ENCODE measurements around the gene ZNF620. TPM values are rescaled to one million over a fixed set of nuclear protein-coding genes. Genes with fewer than 3 reads are reported as not detected.

ZNF620 gene
- total and polyA plus RNA-seq, 7 donors: 1.4 to 7.3 (median 2.1) TPM

GRCh38 chr3:40502034-40502433 is 3.8 kb upstream of the ZNF620 start:
- no peak for DNase-seq
- intact Hi-C loops (cut with DNase I): no loop called here
- Histone ChIP-seq H3K27ac (no peak overlapping the region), H3K4me3 (no peak overlapping the region), H3K36me3 (no peaks in the 10 kb centered on the region), H3K27me3 (no peaks in the 10 kb centered on the region), H3K4me1 (peaks cover 0 to 12% (median 4%) of the 10 kb centered on the region in 4 donors), H3K9me3 (no peaks in the 10 kb centered on the region)
- WGBS, 2 donors: 89 to 93% methylated on average over 2 of the region's 2 CpGs
- TF ChIP-seq POLR2AphosphoS5 (IDR thresholded peaks at IDR 0.05) (no peak), EP300 (IDR thresholded peaks at IDR 0.05) (no peak), POLR2A (IDR thresholded peaks at IDR 0.05) (no peak), CTCF (IDR thresholded peaks at IDR 0.05) (no peak)

- Histone ChIP-seq H3K27ac (peak overlapping the region in 2 of 4 donors; percentile 78 to 79), H3K4me3 (peak overlapping the region in 1 of 4 donors; percentile 65), H3K36me3 (no peaks in the 10 kb centered on the region), H3K4me1 (peaks cover 0 to 12% (median 4%) of the 10 kb centered on the region in 4 donors), H3K9me3 (no peaks in the 10 kb centered on the region), H3K27me3 (no peaks in the 10 kb centered on the region)
- no peak for DNase-seq
- WGBS, 2 donors: 44 to 67% methylated on average over 5 of the region's 5 CpGs
- intact Hi-C loops (cut with DNase I): loop anchor here (5.0 kb wide), 1 partner anchor 53 kb away; no protein-coding TSS in a partner anchor
- TF ChIP-seq POLR2A (IDR thresholded peaks at IDR 0.05): no peak
- peak in 2 of 4 donors; percentile 60 to 61 for TF ChIP-seq POLR2AphosphoS5 (IDR thresholded peaks at IDR 0.05)
These were observed 1.0 kb upstream of the ZNF620 start for GRCh38 chr3:40504636-40505430.

- TF ChIP-seq EP300 (IDR thresholded peaks at IDR 0.05) (no peak), POLR2AphosphoS5 (IDR thresholded peaks at IDR 0.05) (no peak), POLR2A (IDR thresholded peaks at IDR 0.05) (no peak), CTCF (IDR thresholded peaks at IDR 0.05) (no peak)
- Histone ChIP-seq H3K27ac (no peak overlapping the region), H3K36me3 (peaks cover 0 to 43% (median 5%) of the 10 kb centered on the region in 4 donors)
These were observed 5.3 kb downstream of the ZNF620 start for GRCh38 chr3:40511031-40511718.

GRCh38 chr3:40516201-40516600 is 10.4 kb downstream of the ZNF620 start:
- DNase-seq: no peak
- no peak overlapping the region for H3K27ac ChIP-seq
- TF ChIP-seq CTCF (IDR thresholded peaks at IDR 0.05) (no peak), POLR2A (IDR thresholded peaks at IDR 0.05) (no peak), POLR2AphosphoS5 (IDR thresholded peaks at IDR 0.05) (no peak), EP300 (IDR thresholded peaks at IDR 0.05) (no peak)
- H3K36me3 ChIP-seq: peaks cover 0 to 43% (median 7%) of the 10 kb centered on the region in 4 donors
- 94% methylated on average over 5 of the region's 5 CpGs for WGBS, 2 donors
- no peaks in the 10 kb centered on the region for H3K9me3 ChIP-seq
- H3K4me3 ChIP-seq: no peak overlapping the region
- H3K4me1 ChIP-seq: no peaks in the 10 kb centered on the region
- intact Hi-C loops (cut with DNase I): no loop called here
- H3K27me3 ChIP-seq: no peaks in the 10 kb centered on the region

More at GRCh38 chr3:40511031-40511718, 5.3 kb downstream of the ZNF620 start:
- Histone ChIP-seq H3K9me3 (no peaks in the 10 kb centered on the region), H3K4me3 (no peak overlapping the region), H3K4me1 (peaks cover 0 to 7% (median 3%) of the 10 kb centered on the region in 4 donors), H3K27me3 (no peaks in the 10 kb centered on the region)
- intact Hi-C loops (cut with DNase I): no loop called here
- DNase-seq: no peak
- 100% methylated on average over 1 of the region's 1 CpG for WGBS, 2 donors

GRCh38 chr3:40518067-40518466 is 12.2 kb downstream of the ZNF620 start:
- Histone ChIP-seq H3K4me1 (no peaks in the 10 kb centered on the region), H3K27me3 (no peaks in the 10 kb centered on the region), H3K9me3 (no peaks in the 10 kb centered on the region), H3K36me3 (peaks cover 0 to 26% (median 5%) of the 10 kb centered on the region in 4 donors), H3K27ac (no peak overlapping the region), H3K4me3 (no peak overlapping the region)
- intact Hi-C loops (cut with DNase I): no loop called here
- no peak for TF ChIP-seq EP300 (IDR thresholded peaks at IDR 0.05)
- TF ChIP-seq POLR2A (IDR thresholded peaks at IDR 0.05): no peak
- TF ChIP-seq CTCF (IDR thresholded peaks at IDR 0.05): no peak
- no peak for TF ChIP-seq POLR2AphosphoS5 (IDR thresholded peaks at IDR 0.05)
- no peak for DNase-seq
- 73 to 96% methylated on average over 1 of the region's 1 CpG for WGBS, 2 donors
